ENCODE results near the gene STK11. TPM values are rescaled to one million over a fixed set of nuclear protein-coding genes. Genes with fewer than 3 reads are reported as not detected.

The STK11 gene
- polyA plus RNA-seq, 1 donor from 2014 or later = 51.6 TPM

GRCh38 chr19:1219786-1220476 lies 14.4 kb downstream of the STK11 start:
- H3K4me3 ChIP-seq (ENCODE audit: low read length) = no peak overlapping the region
- H3K36me3 ChIP-seq (ENCODE audit: insufficient read depth, low read length) = no peaks in the 10 kb centered on the region
- no peaks in the 10 kb centered on the region for H3K9me3 ChIP-seq (ENCODE audit: low read length)
- no peak overlapping the region for H3K27ac ChIP-seq (ENCODE audit: low read length)
- no peak for TF ChIP-seq EZH2 (IDR thresholded peaks at IDR 0.05; ENCODE audit: borderline replicate concordance, insufficient read depth, low read length, poor library complexity, severe bottlenecking)
- no peak for TF ChIP-seq POLR2AphosphoS5 (IDR thresholded peaks at IDR 0.05)
- TF ChIP-seq CTCF (IDR thresholded peaks at IDR 0.05; ENCODE audit: poor library complexity, severe bottlenecking) = no peak
- TF ChIP-seq RAD21 (conservative IDR thresholded peaks at IDR 0.05) = no peak
- TF ChIP-seq REST (IDR thresholded peaks at IDR 0.05; ENCODE audit: borderline replicate concordance) = no peak
- TF ChIP-seq SMC3 (conservative IDR thresholded peaks at IDR 0.05; ENCODE audit: poor library complexity) = no peak
- TF ChIP-seq EP300 (conservative IDR thresholded peaks at IDR 0.05; ENCODE audit: poor library complexity, severe bottlenecking) = no peak
- no peak for TF ChIP-seq MXI1 (conservative IDR thresholded peaks at IDR 0.05; ENCODE audit: poor library complexity, severe bottlenecking)
- no peak for TF ChIP-seq TAF1 (IDR thresholded peaks at IDR 0.05; ENCODE audit: low read depth)
- H2AFZ ChIP-seq (ENCODE audit: low read depth, low read length) = no peak overlapping the region
- H3F3A ChIP-seq (ENCODE audit: insufficient read depth, low read length, poor library complexity, severe bottlenecking) = no peaks in the 10 kb centered on the region
- peaks cover 7% of the 10 kb centered on the region for H3K79me2 ChIP-seq (replicated peaks; ENCODE audit: insufficient read depth, low read length)
- no peaks in the 10 kb centered on the region for H4K20me1 ChIP-seq (ENCODE audit: insufficient read depth)
- H3K4me2 ChIP-seq (ENCODE audit: low read length) = no peak overlapping the region
- H3K27me3 ChIP-seq (ENCODE audit: insufficient read depth, low read depth, low read length) = no peaks in the 10 kb centered on the region
- no peaks in the 10 kb centered on the region for H3K9me2 ChIP-seq (ENCODE audit: insufficient read depth, low read length)
- H3K9ac ChIP-seq (ENCODE audit: low read length) = no peak overlapping the region

GRCh38 chr19:1220477-1220930 lies 14.9 kb downstream of the STK11 start:
- Histone ChIP-seq H2AFZ (ENCODE audit: low read depth, low read length) (no peak overlapping the region), H3K36me3 (ENCODE audit: insufficient read depth, low read length) (no peaks in the 10 kb centered on the region), H3F3A (ENCODE audit: insufficient read depth, low read length, poor library complexity, severe bottlenecking) (no peaks in the 10 kb centered on the region), H3K27ac (ENCODE audit: low read length) (no peak overlapping the region), H3K4me2 (ENCODE audit: low read length) (no peak overlapping the region), H3K9ac (ENCODE audit: low read length) (no peak overlapping the region), H3K9me2 (ENCODE audit: insufficient read depth, low read length) (no peaks in the 10 kb centered on the region), H3K9me3 (ENCODE audit: low read length) (no peaks in the 10 kb centered on the region), H3K79me2 (replicated peaks; ENCODE audit: insufficient read depth, low read length) (peaks cover 6% of the 10 kb centered on the region), H3K4me3 (ENCODE audit: low read length) (no peak overlapping the region), H4K20me1 (ENCODE audit: insufficient read depth) (no peaks in the 10 kb centered on the region), H3K27me3 (ENCODE audit: insufficient read depth, low read depth, low read length) (no peaks in the 10 kb centered on the region)
- TF ChIP-seq EP300 (conservative IDR thresholded peaks at IDR 0.05; ENCODE audit: poor library complexity, severe bottlenecking) (no peak), CTCF (IDR thresholded peaks at IDR 0.05; ENCODE audit: poor library complexity, severe bottlenecking) (no peak), POLR2AphosphoS5 (IDR thresholded peaks at IDR 0.05) (no peak), EZH2 (IDR thresholded peaks at IDR 0.05; ENCODE audit: borderline replicate concordance, insufficient read depth, low read length, poor library complexity, severe bottlenecking) (no peak), TAF1 (IDR thresholded peaks at IDR 0.05; ENCODE audit: low read depth) (no peak), MXI1 (conservative IDR thresholded peaks at IDR 0.05; ENCODE audit: poor library complexity, severe bottlenecking) (no peak), RAD21 (conservative IDR thresholded peaks at IDR 0.05) (no peak), REST (IDR thresholded peaks at IDR 0.05; ENCODE audit: borderline replicate concordance) (no peak), SMC3 (conservative IDR thresholded peaks at IDR 0.05; ENCODE audit: poor library complexity) (no peak)

Measured in neural cell (in vitro differentiated cells).